GDM1 (cell line): ENCODE results near the gene GABPB1.

Source experiments
- DNase-seq: peaks from one replicate; lab custom pipeline; 2025; lab: John Stamatoyannopoulos, UW

Gene GABPB1

GRCh38 chr15:50344006-50344464 is 11.0 kb downstream of the GABPB1 start:
- DNase-seq = no peak

GRCh38 chr15:50341616-50342136 is 13.3 kb downstream of the GABPB1 start:
- no peak for DNase-seq

DNA sequence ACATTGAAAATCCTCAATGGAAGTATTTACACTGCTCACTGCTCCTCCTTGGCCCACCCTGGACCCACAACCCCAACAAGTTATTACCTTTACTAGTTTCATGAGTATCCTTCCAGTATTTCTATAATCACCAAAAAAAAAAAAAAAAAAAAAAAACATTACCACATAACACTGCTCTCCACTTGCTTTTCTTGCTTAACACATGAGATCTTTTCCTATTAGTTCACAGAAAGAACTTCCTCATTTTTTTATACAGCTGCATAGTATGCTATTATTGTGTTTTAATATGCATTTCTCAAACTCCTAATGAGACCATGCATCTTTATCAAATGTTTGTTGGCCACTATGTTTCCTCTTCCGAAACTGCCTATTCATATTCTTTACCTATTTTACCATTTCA is 14.6 kb downstream of the GABPB1 start:
- no peak for DNase-seq

DNA sequence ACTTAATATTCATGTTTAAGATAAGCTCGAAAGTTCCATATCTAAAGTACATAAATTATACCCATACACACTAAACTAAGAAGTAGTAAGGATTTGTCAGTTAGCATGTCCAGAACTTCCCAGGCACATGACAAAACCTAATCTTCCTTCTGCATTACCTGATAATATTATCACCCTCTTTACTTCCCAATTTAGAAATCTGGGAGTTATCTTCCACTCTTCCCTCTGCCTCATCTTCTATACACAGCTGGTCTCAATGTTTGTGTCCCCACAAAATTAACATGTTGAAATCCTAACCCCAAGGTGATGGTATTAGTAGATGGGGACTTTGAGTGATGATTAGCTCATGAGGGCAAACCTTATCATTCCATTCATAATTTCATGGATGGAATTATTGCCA is 15.3 kb downstream of the GABPB1 start:
- DNase-seq = no peak

DNA sequence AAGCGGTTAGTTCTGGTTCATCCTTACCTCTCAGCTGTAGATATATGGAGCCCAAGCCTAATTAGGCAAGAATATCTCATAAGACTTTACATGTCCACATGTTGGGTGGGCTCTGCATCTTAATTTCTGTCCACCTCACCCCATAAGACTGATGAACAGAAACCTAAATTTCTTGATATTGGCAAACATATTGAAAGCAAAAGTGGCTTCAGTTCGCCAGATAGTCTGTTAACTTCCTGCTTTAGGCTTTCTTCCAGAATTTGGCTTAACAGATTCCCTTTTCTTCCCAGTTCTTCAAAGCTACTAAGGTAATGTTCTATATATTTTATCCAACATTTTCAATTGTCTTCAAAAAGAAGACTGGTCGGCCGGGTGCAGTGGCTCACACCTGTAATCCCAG is 19.7 kb downstream of the GABPB1 start:
- no peak for DNase-seq

DNA sequence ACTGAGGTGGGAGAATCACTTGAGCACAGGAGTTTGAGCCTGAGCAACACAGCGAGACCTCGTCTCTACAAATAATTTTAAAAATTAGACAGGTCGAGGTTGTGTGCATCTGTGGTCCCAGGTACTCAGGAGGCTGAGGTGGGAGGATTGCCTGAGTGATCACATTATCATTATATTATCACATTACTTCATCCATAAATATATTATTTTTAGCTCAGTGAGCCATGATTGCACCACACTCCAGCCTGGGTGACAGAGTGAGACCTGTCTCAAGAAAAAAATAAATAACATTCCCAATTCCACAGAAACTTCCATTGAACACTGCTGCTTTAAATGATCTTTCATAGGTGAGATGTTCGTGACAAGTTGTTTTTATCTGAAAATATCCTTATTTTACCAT is 21.8 kb downstream of the GABPB1 start:
- no peak for DNase-seq

GRCh38 chr15:50330921-50331320 is 24.1 kb downstream of the GABPB1 start:
- DNase-seq = no peak

DNA sequence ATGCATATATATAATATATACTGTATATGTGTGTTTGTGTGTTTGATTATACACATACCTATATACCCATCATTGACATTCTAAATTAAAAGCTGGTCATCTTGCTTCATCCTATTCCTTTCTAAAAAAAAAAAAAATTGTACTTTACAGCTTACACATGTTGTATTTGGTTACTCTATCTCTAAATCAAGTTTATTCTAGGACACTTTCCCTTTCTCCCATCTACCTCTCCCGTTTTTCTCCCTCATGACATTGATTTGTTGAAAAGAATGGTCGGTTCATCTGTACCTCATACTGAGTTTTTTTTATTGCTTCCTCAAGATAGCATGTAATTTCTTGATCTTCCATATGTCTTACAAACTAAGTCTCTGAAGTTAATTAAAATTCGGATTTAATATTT is 26.9 kb downstream of the GABPB1 start:
- DNase-seq = no peak

- DNase-seq = no peak
Measured at GRCh38 chr15:50321680-50322210, 33.3 kb downstream of the GABPB1 start.

GRCh38 chr15:50320504-50320903 is 34.5 kb downstream of the GABPB1 start:
- DNase-seq = no peak

DNA sequence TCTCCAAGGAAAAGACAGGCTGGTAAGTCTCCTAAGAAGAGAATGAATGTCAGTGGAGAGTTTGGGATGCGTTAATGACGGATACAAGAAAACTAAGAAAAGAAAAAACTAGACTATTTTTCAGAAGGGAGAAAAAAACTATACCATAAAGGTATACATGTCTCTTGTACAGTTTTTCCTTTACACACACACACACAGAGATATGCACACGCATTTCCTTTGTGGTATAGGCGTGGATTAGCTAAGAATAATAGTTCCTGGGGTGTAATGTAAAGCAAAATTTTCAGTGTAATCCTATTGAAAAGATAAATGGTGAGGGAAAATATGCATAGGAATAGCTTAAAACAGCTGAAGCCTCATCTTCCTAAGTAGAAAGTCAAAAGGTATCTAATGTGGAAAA is 36.3 kb downstream of the GABPB1 start:
- DNase-seq = no peak

DNA sequence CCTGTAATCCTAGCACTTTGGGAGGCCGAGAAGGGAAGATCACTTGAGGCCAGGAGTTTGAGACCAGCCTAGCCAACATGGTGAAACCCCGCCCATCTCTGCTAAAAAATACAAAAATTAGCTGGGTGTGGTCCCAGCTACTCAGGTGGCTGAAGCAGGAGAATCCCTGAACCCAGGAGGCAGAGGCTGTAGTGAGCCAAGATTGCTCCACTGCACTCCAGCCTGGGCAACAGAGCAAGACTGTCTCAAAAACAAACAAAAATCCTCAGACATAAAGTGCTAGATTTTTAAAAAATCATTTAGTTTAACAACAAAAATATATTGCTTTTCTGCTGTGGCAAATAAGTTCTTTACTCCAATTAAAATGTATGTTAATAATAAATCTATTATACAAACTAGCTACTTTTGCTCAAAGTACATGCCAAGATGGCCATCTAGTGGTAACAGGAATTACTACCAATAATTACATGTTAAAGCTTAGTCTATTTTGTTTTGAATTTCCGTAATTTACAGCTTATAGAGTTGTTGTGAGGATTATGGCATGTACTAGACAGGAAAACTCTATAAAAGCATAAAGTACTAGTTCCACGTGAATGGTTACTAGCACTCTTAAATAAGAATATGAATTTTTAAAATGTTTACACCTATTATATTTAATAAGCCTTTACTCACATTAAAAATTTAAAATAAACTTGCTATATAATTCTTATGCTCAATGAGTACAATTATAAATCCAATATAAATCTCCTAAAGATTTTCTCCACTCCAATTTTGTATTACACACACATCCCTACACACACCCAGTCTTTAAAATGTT is 39.0 kb downstream of the GABPB1 start:
- DNase-seq = no peak

DNA sequence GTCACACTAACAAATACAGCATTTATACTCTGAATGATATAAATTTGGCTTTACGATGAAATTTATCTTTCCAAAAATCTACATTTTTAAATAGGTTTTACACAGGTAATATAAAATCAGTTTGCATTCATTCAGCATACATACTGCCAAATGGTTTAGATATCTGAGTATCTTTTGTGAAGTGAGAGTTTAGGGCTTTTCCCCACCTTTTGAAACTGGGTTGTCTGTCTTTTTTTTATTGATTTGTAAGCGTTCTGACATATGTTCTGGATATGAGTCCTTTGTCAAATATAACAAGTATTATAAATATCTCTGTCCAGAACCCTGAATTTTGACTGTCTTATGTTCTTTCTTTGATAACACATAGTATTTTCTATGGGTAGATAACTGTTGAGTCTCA is 42.4 kb downstream of the GABPB1 start:
- DNase-seq = no peak

DNA sequence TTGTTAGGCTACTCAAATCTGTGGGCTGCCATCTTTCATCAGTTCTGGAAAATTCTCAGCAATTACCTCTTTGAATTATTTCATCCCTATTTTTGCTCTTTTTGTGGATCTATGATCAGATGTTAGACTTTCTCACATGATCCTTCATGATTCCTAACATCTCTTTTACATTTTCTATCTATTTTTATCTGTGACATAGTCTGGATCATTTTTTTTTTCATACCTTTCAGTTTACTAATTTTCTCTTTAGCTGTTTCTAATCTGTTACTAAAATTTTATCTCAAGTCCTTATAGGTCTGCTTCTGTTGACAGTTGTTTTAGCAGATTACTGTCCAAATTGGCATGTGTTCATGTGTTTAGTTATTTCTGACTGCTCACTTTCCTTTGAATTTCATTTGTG is 47.2 kb downstream of the GABPB1 start:
- no peak for DNase-seq

- no peak for DNase-seq
Measured at GRCh38 chr15:50304836-50305235, 50.2 kb downstream of the GABPB1 start.

- DNase-seq = no peak
Measured at GRCh38 chr15:50302581-50302980, 52.4 kb downstream of the GABPB1 start.

- no peak for DNase-seq
Measured at GRCh38 chr15:50298340-50298739, 56.7 kb downstream of the GABPB1 start.

DNA sequence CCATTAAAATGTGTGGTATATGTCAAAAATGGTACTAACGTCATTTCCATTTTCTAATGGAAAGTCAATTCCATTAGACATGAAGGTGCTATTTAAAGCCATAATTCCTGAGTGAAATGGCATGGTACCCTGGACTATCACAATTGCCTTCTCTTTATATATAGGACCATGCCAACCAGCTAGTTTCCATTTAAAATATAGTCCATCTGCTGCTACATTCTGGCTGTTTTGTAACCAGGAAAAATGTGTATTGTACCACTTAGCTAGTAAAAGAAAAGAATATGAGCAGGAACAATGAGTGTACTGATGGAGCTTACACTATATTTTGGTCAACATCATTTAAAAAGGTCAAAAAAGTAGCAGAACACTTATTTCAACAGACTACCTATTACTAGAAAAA is 59.0 kb downstream of the GABPB1 start:
- no peak for DNase-seq

DNA sequence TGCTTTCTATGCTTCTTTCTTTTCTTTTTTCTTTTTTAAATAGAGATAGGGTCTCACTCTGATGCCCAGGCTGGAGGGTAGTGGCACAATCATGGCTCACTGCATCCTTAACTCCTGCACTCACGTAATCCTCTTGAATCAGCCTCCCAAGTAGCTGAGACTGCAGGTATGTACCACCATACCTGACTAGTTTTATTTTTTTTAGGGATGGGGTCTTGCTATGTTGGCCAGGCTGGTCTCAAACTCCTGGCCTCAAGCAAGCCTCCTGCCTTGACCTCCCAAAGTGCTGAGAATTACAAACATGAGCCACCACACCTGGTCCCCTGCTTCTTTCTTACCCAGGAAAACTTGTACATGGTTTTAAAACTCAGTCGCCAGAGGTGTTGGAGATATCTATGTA is 65.2 kb downstream of the GABPB1 start:
- DNase-seq = no peak

DNA sequence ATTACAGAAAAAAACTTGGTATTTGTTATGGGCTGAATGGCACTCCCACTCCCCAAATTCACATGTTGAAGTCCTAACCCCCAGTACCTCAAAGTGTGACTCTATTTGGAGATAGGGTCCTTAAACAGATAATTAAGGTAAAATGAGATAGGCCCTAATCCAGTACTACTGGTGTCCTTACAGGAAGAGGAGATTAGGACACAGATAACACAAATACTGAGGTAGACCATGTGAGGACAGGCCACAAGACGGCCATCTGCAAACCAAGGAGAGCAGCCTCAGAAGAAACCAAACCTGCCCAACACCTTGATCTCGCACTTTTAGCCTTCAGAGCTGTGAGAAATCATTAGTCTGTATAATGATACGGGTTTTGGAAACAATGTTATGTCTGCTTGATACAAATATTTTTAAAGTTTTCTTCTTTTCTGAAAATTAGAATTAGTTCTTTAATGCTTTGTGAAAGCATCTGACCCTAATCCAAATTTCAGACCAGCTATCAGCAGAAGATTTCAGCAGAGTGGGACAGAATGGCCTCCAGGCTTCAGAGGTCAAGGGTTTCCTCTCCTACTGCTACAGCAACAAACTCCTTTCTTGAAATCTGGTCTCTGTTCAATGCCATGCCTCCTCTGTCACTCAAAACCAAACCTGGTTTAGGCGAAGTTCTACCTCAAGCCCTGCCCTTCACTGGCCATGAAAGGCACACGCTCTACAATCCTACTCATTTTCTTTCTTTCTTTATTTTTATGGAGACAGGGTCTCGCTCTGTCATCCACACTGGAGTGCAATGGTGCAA is 67.5 kb downstream of the GABPB1 start:
- no peak for DNase-seq

DNA sequence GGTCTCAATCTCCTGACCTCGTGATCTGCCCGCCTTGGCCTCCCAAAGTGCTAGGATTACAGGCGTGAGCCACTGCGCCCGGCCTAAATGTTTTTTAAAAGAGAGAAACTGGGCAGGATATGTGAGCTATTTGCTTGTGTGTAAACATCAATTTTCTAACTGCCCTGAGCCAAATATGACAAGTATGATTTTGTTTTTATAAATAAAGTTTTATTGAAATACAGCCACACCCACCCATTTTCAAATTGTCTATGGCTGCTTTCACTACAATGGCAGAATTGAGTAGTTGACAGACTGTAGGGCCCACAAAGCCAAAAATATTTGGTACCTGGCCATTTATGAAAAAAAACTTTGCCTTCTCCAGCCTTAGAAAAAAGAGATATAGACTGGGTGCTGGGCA is 73.6 kb downstream of the GABPB1 start:
- no peak for DNase-seq

DNA sequence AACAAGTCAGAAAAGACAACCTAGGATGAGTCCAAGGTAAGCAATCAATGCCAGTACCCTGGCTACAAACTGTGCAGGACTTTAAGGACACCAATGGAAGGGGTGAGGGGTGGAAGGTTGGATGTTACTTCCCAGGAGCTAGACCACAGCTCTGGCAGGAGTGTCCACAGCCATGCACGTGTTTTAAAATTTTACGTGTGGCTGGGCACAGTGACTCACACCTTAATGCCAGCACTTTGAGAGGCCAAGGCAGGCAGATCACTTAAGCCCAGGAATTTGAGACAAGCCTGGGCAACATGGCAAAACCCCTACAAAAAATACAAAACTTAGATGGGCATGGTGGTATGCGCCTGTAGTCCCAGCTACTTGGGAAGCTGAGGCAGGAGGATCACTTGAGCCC is 74.7 kb downstream of the GABPB1 start:
- DNase-seq = no peak

- no peak for DNase-seq
Measured at GRCh38 chr15:50278496-50278895, 76.5 kb downstream of the GABPB1 start.
